Measurements from ENCODE around the gene CA10. TPM values are rescaled to one million over a fixed set of nuclear protein-coding genes. Genes with fewer than 3 reads are reported as not detected.

CA10 gene
- total RNA-seq, 1 experiment from 2014 or later = not detected

DNA sequence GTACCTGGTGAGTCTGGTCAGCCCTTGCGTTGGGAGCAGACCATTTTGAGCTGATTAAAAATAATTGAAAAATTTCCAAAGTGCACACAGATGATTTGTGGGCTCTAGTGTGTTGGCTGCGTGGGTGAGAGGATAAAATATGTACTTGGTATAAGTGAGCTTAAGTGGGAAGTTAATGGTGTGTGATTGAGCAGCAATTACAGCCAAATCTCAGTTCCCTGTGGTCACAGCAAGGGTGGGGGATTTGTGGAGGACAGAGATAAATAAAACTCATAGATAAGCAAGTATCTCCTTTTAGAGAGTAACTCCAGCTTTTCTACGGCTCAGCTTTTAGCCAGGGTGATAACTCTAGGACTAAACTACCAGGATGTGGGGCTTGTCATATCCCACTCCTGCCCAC, 507.7 kb downstream of the CA10 start:
- Histone ChIP-seq H3K27me3 (replicated peaks; ENCODE audit: control insufficient read depth, insufficient read depth, low read length) (no peaks in the 10 kb centered on the region; the same call in none of the 2 replicates), H3K9me3 (no peaks in the 10 kb centered on the region), H3K36me3 (ENCODE audit: control insufficient read depth, insufficient read depth, low read length) (no peaks in the 10 kb centered on the region), H3K4me3 (ENCODE audit: low read depth, low read length) (no peak overlapping the region), H3K4me1 (no peaks in the 10 kb centered on the region)
- ChIA-PET CTCF (no interaction called here), POLR2A (no interaction called here)
- H3K4me3 Mint-ChIP-seq (ENCODE audit: unreplicated experiment) = no peak overlapping the region
- H3K4me1 Mint-ChIP-seq (ENCODE audit: low read depth, unreplicated experiment) = no peaks in the 10 kb centered on the region
- H3K36me3 Mint-ChIP-seq (ENCODE audit: insufficient read depth, unreplicated experiment) = no peaks in the 10 kb centered on the region
- TF ChIP-seq, protein P1, sequence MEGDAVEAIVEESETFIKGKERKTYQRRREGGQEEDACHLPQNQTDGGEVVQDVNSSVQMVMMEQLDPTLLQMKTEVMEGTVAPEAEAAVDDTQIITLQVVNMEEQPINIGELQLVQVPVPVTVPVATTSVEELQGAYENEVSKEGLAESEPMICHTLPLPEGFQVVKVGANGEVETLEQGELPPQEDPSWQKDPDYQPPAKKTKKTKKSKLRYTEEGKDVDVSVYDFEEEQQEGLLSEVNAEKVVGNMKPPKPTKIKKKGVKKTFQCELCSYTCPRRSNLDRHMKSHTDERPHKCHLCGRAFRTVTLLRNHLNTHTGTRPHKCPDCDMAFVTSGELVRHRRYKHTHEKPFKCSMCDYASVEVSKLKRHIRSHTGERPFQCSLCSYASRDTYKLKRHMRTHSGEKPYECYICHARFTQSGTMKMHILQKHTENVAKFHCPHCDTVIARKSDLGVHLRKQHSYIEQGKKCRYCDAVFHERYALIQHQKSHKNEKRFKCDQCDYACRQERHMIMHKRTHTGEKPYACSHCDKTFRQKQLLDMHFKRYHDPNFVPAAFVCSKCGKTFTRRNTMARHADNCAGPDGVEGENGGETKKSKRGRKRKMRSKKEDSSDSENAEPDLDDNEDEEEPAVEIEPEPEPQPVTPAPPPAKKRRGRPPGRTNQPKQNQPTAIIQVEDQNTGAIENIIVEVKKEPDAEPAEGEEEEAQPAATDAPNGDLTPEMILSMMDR (IDR thresholded peaks at IDR 0.05; ENCODE audit: insufficient read depth in 1 of 2, low read depth in 1 of 2, low read length in 1 of 2, severe bottlenecking in 1 of 2, unreplicated experiment in 1 of 2) = no peak
- no peak for DNase-seq
- intact Hi-C loops (cut with micrococcal nuclease; ENCODE audit: unreplicated experiment) = no loop called here
- H3K27ac Mint-ChIP-seq (ENCODE audit: unreplicated experiment) = no peak overlapping the region
- H3K9me3 Mint-ChIP-seq (ENCODE audit: unreplicated experiment) = no peaks in the 10 kb centered on the region
- peaks cover 18% of the 10 kb centered on the region for H3K27me3 Mint-ChIP-seq (ENCODE audit: insufficient read depth, unreplicated experiment)
- BruUV-seq (replicated peaks) = no TSS peak

- Histone ChIP-seq H3K9me3 (no peaks in the 10 kb centered on the region), H3K27me3 (replicated peaks; ENCODE audit: control insufficient read depth, insufficient read depth, low read length) (no peaks in the 10 kb centered on the region; the same call in none of the 2 replicates), H3K36me3 (ENCODE audit: control insufficient read depth, insufficient read depth, low read length) (no peaks in the 10 kb centered on the region), H3K4me3 (ENCODE audit: low read depth, low read length) (no peak overlapping the region), H3K4me1 (no peaks in the 10 kb centered on the region)
- no peaks in the 10 kb centered on the region for H3K36me3 Mint-ChIP-seq (ENCODE audit: insufficient read depth, unreplicated experiment)
- no peak for DNase-seq
- no TSS peak for BruUV-seq (replicated peaks)
- ChIA-PET CTCF (no interaction called here), POLR2A (no interaction called here)
- no peaks in the 10 kb centered on the region for H3K4me1 Mint-ChIP-seq (ENCODE audit: low read depth, unreplicated experiment)
- H3K27ac Mint-ChIP-seq (ENCODE audit: unreplicated experiment) = no peak overlapping the region
- TF ChIP-seq, protein P1 (IDR thresholded peaks at IDR 0.05; ENCODE audit: insufficient read depth in 1 of 2, low read depth in 1 of 2, low read length in 1 of 2, severe bottlenecking in 1 of 2, unreplicated experiment in 1 of 2) = no peak
- H3K9me3 Mint-ChIP-seq (ENCODE audit: unreplicated experiment) = no peaks in the 10 kb centered on the region
- intact Hi-C loops (cut with micrococcal nuclease; ENCODE audit: unreplicated experiment) = no loop called here
- H3K4me3 Mint-ChIP-seq (ENCODE audit: unreplicated experiment) = no peak overlapping the region
- peaks cover 18% of the 10 kb centered on the region for H3K27me3 Mint-ChIP-seq (ENCODE audit: insufficient read depth, unreplicated experiment)
Measured at GRCh38 chr17:51650202-51650601, 508.3 kb downstream of the CA10 start.

GRCh38 chr17:51647826-51648225, 510.7 kb downstream of the CA10 start:
- CTCF ChIA-PET = no interaction called here
- H3K36me3 ChIP-seq (ENCODE audit: control insufficient read depth, insufficient read depth, low read length) = no peaks in the 10 kb centered on the region
- H3K27ac Mint-ChIP-seq (ENCODE audit: unreplicated experiment) = no peak overlapping the region
- no peak for DNase-seq
- H3K4me3 Mint-ChIP-seq (ENCODE audit: unreplicated experiment) = no peak overlapping the region
- H3K4me3 ChIP-seq (ENCODE audit: low read depth, low read length) = no peak overlapping the region
- H3K9me3 Mint-ChIP-seq (ENCODE audit: unreplicated experiment) = peaks cover 6% of the 10 kb centered on the region
- POLR2A ChIA-PET = no interaction called here
- TF ChIP-seq, protein P1 (IDR thresholded peaks at IDR 0.05; ENCODE audit: insufficient read depth in 1 of 2, low read depth in 1 of 2, low read length in 1 of 2, severe bottlenecking in 1 of 2, unreplicated experiment in 1 of 2) = no peak
- H3K9me3 ChIP-seq = no peaks in the 10 kb centered on the region
- intact Hi-C loops (cut with micrococcal nuclease; ENCODE audit: unreplicated experiment) = no loop called here
- no peaks in the 10 kb centered on the region for H3K4me1 ChIP-seq
- no peaks in the 10 kb centered on the region; the same call in 1 of the 2 replicates for H3K27me3 ChIP-seq (replicated peaks; ENCODE audit: control insufficient read depth, insufficient read depth, low read length)
- H3K36me3 Mint-ChIP-seq (ENCODE audit: insufficient read depth, unreplicated experiment) = no peaks in the 10 kb centered on the region
- H3K4me1 Mint-ChIP-seq (ENCODE audit: low read depth, unreplicated experiment) = no peaks in the 10 kb centered on the region
- H3K27me3 Mint-ChIP-seq (ENCODE audit: insufficient read depth, unreplicated experiment) = peaks cover 20% of the 10 kb centered on the region
- no TSS peak for BruUV-seq (replicated peaks)

All from Caco-2 (cell line).